ENCODE results near the gene FRMD8.

DNA sequence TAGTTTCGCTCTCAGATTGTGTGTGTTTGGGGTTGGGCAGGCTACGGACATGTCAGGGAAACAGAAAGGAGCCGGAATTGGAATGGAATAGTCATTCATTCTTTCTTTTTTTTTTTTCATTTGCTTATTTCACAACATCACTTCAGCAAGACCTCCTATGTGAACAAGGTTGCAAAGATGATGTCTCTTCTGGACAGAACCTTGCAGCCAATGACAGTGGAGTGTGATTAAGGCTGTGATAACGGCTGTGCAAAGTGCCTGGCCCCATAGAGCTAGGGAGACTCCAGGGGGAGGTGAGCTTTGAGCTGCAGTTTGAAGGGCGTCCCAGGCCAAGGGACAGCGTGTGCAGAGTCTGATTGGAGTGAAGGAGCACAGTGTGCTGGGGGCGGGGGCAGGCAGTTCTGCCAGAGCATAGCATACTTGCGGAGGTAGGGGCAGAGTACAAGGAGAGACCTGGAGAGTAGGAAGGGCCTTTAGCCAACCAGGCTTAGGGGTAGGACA, 28.5 kb upstream of the FRMD8 start:
- TF ChIP-seq, protein P1, sequence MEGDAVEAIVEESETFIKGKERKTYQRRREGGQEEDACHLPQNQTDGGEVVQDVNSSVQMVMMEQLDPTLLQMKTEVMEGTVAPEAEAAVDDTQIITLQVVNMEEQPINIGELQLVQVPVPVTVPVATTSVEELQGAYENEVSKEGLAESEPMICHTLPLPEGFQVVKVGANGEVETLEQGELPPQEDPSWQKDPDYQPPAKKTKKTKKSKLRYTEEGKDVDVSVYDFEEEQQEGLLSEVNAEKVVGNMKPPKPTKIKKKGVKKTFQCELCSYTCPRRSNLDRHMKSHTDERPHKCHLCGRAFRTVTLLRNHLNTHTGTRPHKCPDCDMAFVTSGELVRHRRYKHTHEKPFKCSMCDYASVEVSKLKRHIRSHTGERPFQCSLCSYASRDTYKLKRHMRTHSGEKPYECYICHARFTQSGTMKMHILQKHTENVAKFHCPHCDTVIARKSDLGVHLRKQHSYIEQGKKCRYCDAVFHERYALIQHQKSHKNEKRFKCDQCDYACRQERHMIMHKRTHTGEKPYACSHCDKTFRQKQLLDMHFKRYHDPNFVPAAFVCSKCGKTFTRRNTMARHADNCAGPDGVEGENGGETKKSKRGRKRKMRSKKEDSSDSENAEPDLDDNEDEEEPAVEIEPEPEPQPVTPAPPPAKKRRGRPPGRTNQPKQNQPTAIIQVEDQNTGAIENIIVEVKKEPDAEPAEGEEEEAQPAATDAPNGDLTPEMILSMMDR (conservative IDR thresholded peaks at IDR 0.05; ENCODE audit: low read depth in 2 of 2), result no peak
- no peak for TF ChIP-seq POLR2AphosphoS5 (IDR thresholded peaks at IDR 0.05; ENCODE audit: low read depth)
- TF ChIP-seq EZH2phosphoT487 (IDR thresholded peaks at IDR 0.05; ENCODE audit: unreplicated experiment), result no peak
- no peak for TF ChIP-seq STAT1 (IDR thresholded peaks at IDR 0.05; ENCODE audit: unreplicated experiment)
- no peak for TF ChIP-seq EZH2 (IDR thresholded peaks at IDR 0.05; ENCODE audit: low read depth, unreplicated experiment)
- TF ChIP-seq, protein P2, sequence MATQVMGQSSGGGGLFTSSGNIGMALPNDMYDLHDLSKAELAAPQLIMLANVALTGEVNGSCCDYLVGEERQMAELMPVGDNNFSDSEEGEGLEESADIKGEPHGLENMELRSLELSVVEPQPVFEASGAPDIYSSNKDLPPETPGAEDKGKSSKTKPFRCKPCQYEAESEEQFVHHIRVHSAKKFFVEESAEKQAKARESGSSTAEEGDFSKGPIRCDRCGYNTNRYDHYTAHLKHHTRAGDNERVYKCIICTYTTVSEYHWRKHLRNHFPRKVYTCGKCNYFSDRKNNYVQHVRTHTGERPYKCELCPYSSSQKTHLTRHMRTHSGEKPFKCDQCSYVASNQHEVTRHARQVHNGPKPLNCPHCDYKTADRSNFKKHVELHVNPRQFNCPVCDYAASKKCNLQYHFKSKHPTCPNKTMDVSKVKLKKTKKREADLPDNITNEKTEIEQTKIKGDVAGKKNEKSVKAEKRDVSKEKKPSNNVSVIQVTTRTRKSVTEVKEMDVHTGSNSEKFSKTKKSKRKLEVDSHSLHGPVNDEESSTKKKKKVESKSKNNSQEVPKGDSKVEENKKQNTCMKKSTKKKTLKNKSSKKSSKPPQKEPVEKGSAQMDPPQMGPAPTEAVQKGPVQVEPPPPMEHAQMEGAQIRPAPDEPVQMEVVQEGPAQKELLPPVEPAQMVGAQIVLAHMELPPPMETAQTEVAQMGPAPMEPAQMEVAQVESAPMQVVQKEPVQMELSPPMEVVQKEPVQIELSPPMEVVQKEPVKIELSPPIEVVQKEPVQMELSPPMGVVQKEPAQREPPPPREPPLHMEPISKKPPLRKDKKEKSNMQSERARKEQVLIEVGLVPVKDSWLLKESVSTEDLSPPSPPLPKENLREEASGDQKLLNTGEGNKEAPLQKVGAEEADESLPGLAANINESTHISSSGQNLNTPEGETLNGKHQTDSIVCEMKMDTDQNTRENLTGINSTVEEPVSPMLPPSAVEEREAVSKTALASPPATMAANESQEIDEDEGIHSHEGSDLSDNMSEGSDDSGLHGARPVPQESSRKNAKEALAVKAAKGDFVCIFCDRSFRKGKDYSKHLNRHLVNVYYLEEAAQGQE (IDR thresholded peaks at IDR 0.05; ENCODE audit: unreplicated experiment), result no peak
- TF ChIP-seq JUNB (IDR thresholded peaks at IDR 0.05; ENCODE audit: unreplicated experiment), result no peak
- TF ChIP-seq, protein P3, sequence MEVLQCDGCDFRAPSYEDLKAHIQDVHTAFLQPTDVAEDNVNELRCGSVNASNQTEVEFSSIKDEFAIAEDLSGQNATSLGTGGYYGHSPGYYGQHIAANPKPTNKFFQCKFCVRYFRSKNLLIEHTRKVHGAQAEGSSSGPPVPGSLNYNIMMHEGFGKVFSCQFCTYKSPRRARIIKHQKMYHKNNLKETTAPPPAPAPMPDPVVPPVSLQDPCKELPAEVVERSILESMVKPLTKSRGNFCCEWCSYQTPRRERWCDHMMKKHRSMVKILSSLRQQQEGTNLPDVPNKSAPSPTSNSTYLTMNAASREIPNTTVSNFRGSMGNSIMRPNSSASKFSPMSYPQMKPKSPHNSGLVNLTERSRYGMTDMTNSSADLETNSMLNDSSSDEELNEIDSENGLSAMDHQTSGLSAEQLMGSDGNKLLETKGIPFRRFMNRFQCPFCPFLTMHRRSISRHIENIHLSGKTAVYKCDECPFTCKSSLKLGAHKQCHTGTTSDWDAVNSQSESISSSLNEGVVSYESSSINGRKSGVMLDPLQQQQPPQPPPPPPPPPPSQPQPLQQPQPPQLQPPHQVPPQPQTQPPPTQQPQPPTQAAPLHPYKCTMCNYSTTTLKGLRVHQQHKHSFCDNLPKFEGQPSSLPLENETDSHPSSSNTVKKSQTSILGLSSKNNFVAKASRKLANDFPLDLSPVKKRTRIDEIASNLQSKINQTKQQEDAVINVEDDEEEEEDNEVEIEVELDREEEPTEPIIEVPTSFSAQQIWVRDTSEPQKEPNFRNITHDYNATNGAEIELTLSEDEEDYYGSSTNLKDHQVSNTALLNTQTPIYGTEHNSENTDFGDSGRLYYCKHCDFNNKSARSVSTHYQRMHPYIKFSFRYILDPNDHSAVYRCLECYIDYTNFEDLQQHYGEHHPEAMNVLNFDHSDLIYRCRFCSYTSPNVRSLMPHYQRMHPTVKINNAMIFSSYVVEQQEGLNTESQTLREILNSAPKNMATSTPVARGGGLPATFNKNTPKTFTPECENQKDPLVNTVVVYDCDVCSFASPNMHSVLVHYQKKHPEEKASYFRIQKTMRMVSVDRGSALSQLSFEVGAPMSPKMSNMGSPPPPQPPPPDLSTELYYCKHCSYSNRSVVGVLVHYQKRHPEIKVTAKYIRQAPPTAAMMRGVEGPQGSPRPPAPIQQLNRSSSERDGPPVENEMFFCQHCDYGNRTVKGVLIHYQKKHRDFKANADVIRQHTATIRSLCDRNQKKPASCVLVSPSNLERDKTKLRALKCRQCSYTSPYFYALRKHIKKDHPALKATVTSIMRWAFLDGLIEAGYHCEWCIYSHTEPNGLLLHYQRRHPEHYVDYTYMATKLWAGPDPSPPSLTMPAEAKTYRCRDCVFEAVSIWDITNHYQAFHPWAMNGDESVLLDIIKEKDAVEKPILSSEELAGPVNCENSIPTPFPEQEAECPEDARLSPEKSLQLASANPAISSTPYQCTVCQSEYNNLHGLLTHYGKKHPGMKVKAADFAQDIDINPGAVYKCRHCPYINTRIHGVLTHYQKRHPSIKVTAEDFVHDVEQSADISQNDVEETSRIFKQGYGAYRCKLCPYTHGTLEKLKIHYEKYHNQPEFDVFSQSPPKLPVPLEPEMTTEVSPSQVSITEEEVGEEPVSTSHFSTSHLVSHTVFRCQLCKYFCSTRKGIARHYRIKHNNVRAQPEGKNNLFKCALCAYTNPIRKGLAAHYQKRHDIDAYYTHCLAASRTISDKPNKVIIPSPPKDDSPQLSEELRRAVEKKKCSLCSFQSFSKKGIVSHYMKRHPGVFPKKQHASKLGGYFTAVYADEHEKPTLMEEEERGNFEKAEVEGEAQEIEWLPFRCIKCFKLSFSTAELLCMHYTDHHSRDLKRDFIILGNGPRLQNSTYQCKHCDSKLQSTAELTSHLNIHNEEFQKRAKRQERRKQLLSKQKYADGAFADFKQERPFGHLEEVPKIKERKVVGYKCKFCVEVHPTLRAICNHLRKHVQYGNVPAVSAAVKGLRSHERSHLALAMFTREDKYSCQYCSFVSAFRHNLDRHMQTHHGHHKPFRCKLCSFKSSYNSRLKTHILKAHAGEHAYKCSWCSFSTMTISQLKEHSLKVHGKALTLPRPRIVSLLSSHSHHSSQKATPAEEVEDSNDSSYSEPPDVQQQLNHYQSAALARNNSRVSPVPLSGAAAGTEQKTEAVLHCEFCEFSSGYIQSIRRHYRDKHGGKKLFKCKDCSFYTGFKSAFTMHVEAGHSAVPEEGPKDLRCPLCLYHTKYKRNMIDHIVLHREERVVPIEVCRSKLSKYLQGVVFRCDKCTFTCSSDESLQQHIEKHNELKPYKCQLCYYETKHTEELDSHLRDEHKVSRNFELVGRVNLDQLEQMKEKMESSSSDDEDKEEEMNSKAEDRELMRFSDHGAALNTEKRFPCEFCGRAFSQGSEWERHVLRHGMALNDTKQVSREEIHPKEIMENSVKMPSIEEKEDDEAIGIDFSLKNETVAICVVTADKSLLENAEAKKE (CRISPR knock-in tag; IDR thresholded peaks at IDR 0.05), result no peak
